K562 (cell line): ENCODE results near the gene ATP5MG. TPM values are rescaled to one million over a fixed set of nuclear protein-coding genes. Genes with fewer than 3 reads are reported as not detected.

Source experiments
- ASH1L ChIP-seq: fragments of 450-650 bp; IDR thresholded peaks from 2 replicates; pipeline ENCODE4 v1.6.1; 2018; ENCODE audit warnings: borderline replicate concordance, mild to moderate bottlenecking, low read depth; ENCODE audit not compliant: partially characterized antibody
- BRF1 ChIP-seq: IDR thresholded peaks from 3 replicates; pipeline ENCODE4 v1.6.1; 2011; ENCODE audit warnings: borderline replicate concordance, mild to moderate bottlenecking; ENCODE audit not compliant: insufficient read length; ENCODE audit errors: extremely low read depth
- COPS2 ChIP-seq: fragments of 450-650 bp; conservative IDR thresholded peaks from 2 replicates; pipeline ENCODE4 v1.6.1; 2016; ENCODE audit warnings: mild to moderate bottlenecking, moderate library complexity
- DNMT1 ChIP-seq: fragments of 450-650 bp; IDR thresholded peaks from 2 replicates; pipeline ENCODE4 v1.6.1; 2016; ENCODE audit warnings: antibody characterized with exemption, mild to moderate bottlenecking
- ELF1 ChIP-seq: fragments of 200-800 bp; sonication (Bioruptor generic); IDR thresholded peaks from 2 replicates; pipeline ENCODE4 v1.6.1; 2016; ENCODE audit warnings: missing genetic modification characterization, missing compliant biosample characterization
- NUFIP1 ChIP-seq: fragments of 450-650 bp; IDR thresholded peaks from 2 replicates; pipeline ENCODE4 v1.6.1; 2018; ENCODE audit not compliant: partially characterized antibody
- PHF20 ChIP-seq: fragments of 450-650 bp; IDR thresholded peaks from 2 replicates; pipeline ENCODE4 v1.6.1; 2018; ENCODE audit not compliant: partially characterized antibody
- POLR2AphosphoS2 ChIP-seq: IDR thresholded peaks from 2 replicates; pipeline ENCODE4 v1.6.1; 2012; ENCODE audit warnings: low read length, improper control_type of control experiment
- PPARD ChIP-seq: fragments of 250-450 bp; sonication (Bioruptor Pico); IDR thresholded peaks from 2 replicates; pipeline ENCODE4 v1.8.0; 2022; ENCODE audit warnings: inconsistent platforms, mild to moderate bottlenecking, moderate library complexity
- SLC30A9 ChIP-seq: fragments of 250-450 bp; sonication (Bioruptor Pico); IDR thresholded peaks from 2 replicates; pipeline ENCODE4 v1.8.0; 2022; ENCODE audit warnings: mild to moderate bottlenecking, moderate library complexity
- SP2 ChIP-seq: IDR thresholded peaks from 2 replicates; pipeline ENCODE4 v1.6.1; 2011; ENCODE audit warnings: mild to moderate bottlenecking, low read depth, low read length, moderate library complexity; ENCODE audit not compliant: poor library complexity, severe bottlenecking; ENCODE audit errors: extremely low read depth
- TAF7 ChIP-seq: fragments of 450-650 bp; IDR thresholded peaks from 2 replicates; pipeline ENCODE4 v1.6.1; 2016; ENCODE audit warnings: missing genetic modification characterization, missing compliant biosample characterization
- THRAP3 ChIP-seq: fragments of 450-650 bp; IDR thresholded peaks from 2 replicates; pipeline ENCODE4 v1.6.1; 2016; ENCODE audit warnings: mild to moderate bottlenecking, inconsistent platforms, borderline replicate concordance
- ZNF146 ChIP-seq: IDR thresholded peaks from one replicate; pipeline ENCODE4 v1.6.1; 2018; ENCODE audit warnings: missing compliant biosample characterization; ENCODE audit not compliant: unreplicated experiment
- ZNF3 ChIP-seq: fragments of 250-450 bp; sonication (Bioruptor Pico); IDR thresholded peaks from 2 replicates; pipeline ENCODE4 v1.5.0; 2021; ENCODE audit warnings: mild to moderate bottlenecking, moderate library complexity
- polyA plus RNA-seq, 8 experiments: library from polyadenylated mRNA; depleted of rRNA in 4 of 8; stranded (reverse) in 5 of 8; unstranded in 3 of 8; fragments of >200 nt; fragmentation: Nextera tagmentation in 2 of 8; fragmentation: Illumina TruSeq in 1 of 8; extraction: Ambion mirVana in 2 of 8; extraction: Trizol in 1 of 8; gene quantifications; 2 replicates each; pipeline versions ENCODE4 v1.2.1 to v1.2.3, GENCODE V29; 2011 to 2014; ENCODE audit warnings: inconsistent platforms in 1 of 8, missing spikeins in 1 of 8
- total RNA-seq, 7 experiments: library from RNA; depleted of rRNA in 6 of 7; stranded (reverse); fragments of >200 nt in 6 of 7; fragmentation: Illumina TruSeq in 2 of 7; extraction: Trizol in 2 of 7; gene quantifications; 2 replicates each; pipeline versions ENCODE4 v1.2.1 to v1.2.3, GENCODE V29; 2011 to 2021; ENCODE audit warnings: low replicate concordance in 1 of 7
- TF ChIP-seq, protein P1 (sequence below): sonication (generic); formaldehyde crosslinking; IDR thresholded peaks from 2 replicates; pipeline ENCODE4 v1.8.1; 2023; ENCODE audit warnings: mild to moderate bottlenecking, missing genetic modification reagents, moderate library complexity
- TF ChIP-seq, protein P2 (sequence below): fragments of 450-650 bp; IDR thresholded peaks from 2 replicates; pipeline ENCODE4 v1.6.1; 2016; ENCODE audit warnings: missing biosample characterization, missing genetic modification characterization
- TF ChIP-seq, protein P3 (sequence below): fragments of 450-650 bp; IDR thresholded peaks from 2 replicates; pipeline ENCODE4 v1.6.1; 2016; ENCODE audit warnings: low read depth, mild to moderate bottlenecking, moderate library complexity
- TF ChIP-seq, protein P4 (sequence below), 3 experiments: fragments of 200-800 bp in 1 of 3; fragments of 250-450 bp in 1 of 3; fragments of 450-650 bp in 1 of 3; sonication (Bioruptor Pico) in 1 of 3; sonication (Bioruptor generic) in 1 of 3; formaldehyde crosslinking in 1 of 3; IDR thresholded peaks; 2 replicates each; pipeline versions ENCODE4 v1.6.1 to v1.8.0; 2016 to 2022; ENCODE audit warnings: mild to moderate bottlenecking in 2 of 3, missing genetic modification characterization in 2 of 3, missing compliant biosample characterization in 1 of 3, moderate library complexity in 1 of 3
- TF ChIP-seq, protein P5 (sequence below): fragments of 450-650 bp; formaldehyde crosslinking; IDR thresholded peaks from 2 replicates; pipeline ENCODE4 v1.4.0; 2020; ENCODE audit warnings: mild to moderate bottlenecking, moderate library complexity

ATP5MG gene
- total and polyA plus RNA-seq, 9 of the 15 experiments (the other 6 are each of a cell fraction or from before 2014, with no cell fraction given): 301 to 2,138 (median 434) TPM

DNA sequence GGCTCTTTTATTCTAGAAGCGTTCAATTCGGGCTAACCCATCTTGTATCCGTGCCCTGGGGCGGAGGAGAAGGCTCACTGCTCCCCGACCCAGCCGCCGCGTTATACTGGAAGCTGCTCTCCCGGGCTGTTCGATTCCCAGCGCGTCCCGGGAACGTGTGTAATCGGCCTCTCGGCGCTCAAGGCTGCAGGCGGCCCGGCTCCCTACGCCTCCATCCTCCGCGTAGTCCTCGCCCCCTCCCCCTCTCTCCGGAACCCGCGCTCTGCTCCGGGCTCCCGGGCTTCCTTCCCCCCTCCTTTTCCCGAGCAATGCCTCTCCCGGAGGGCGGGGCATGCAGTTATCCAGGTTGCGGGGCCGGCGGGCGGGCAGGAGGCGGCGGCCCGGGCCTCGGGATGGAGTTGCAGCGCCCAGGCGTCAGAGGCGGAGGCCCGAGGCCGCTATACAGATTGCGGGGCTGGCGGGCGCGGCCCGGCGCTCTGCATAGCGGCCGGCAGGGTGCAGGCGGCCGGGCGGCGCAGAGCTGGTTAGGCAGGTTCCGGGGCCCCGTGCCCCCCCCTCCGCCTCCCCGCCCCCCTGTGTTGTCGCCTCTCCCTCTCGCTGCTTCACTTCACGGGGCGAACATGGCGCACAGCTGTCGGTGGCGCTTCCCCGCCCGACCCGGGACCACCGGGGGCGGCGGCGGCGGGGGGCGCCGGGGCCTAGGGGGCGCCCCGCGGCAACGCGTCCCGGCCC lies 34.7 kb downstream of the ATP5MG start, which contains the start of gene KMT2A (continued):
- TF ChIP-seq, protein P1, sequence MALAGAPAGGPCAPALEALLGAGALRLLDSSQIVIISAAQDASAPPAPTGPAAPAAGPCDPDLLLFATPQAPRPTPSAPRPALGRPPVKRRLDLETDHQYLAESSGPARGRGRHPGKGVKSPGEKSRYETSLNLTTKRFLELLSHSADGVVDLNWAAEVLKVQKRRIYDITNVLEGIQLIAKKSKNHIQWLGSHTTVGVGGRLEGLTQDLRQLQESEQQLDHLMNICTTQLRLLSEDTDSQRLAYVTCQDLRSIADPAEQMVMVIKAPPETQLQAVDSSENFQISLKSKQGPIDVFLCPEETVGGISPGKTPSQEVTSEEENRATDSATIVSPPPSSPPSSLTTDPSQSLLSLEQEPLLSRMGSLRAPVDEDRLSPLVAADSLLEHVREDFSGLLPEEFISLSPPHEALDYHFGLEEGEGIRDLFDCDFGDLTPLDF (CRISPR knock-in tag): peak; percentile 46; the same call in 1 of the 2 replicates
- TF ChIP-seq ASH1L: no peak
- no peak for TF ChIP-seq THRAP3
- TF ChIP-seq ZNF146: no peak
- no peak for TF ChIP-seq ZNF3 (CRISPR knock-in tag)
- TF ChIP-seq, protein P2, sequence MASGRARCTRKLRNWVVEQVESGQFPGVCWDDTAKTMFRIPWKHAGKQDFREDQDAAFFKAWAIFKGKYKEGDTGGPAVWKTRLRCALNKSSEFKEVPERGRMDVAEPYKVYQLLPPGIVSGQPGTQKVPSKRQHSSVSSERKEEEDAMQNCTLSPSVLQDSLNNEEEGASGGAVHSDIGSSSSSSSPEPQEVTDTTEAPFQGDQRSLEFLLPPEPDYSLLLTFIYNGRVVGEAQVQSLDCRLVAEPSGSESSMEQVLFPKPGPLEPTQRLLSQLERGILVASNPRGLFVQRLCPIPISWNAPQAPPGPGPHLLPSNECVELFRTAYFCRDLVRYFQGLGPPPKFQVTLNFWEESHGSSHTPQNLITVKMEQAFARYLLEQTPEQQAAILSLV (tag): no peak
- TF ChIP-seq, protein P3, sequence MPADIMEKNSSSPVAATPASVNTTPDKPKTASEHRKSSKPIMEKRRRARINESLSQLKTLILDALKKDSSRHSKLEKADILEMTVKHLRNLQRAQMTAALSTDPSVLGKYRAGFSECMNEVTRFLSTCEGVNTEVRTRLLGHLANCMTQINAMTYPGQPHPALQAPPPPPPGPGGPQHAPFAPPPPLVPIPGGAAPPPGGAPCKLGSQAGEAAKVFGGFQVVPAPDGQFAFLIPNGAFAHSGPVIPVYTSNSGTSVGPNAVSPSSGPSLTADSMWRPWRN: 0 out of 2 replicates have a peak, but pooled peaks have one; percentile 26
- TF ChIP-seq SP2: no peak
- TF ChIP-seq SLC30A9 (CRISPR knock-in tag): no peak
- no peak for TF ChIP-seq BRF1
- TF ChIP-seq PPARD (CRISPR knock-in tag): no peak
- peak; percentile 78 for TF ChIP-seq ELF1 (tag)
- TF ChIP-seq DNMT1: no peak
- TF ChIP-seq, protein P4, sequence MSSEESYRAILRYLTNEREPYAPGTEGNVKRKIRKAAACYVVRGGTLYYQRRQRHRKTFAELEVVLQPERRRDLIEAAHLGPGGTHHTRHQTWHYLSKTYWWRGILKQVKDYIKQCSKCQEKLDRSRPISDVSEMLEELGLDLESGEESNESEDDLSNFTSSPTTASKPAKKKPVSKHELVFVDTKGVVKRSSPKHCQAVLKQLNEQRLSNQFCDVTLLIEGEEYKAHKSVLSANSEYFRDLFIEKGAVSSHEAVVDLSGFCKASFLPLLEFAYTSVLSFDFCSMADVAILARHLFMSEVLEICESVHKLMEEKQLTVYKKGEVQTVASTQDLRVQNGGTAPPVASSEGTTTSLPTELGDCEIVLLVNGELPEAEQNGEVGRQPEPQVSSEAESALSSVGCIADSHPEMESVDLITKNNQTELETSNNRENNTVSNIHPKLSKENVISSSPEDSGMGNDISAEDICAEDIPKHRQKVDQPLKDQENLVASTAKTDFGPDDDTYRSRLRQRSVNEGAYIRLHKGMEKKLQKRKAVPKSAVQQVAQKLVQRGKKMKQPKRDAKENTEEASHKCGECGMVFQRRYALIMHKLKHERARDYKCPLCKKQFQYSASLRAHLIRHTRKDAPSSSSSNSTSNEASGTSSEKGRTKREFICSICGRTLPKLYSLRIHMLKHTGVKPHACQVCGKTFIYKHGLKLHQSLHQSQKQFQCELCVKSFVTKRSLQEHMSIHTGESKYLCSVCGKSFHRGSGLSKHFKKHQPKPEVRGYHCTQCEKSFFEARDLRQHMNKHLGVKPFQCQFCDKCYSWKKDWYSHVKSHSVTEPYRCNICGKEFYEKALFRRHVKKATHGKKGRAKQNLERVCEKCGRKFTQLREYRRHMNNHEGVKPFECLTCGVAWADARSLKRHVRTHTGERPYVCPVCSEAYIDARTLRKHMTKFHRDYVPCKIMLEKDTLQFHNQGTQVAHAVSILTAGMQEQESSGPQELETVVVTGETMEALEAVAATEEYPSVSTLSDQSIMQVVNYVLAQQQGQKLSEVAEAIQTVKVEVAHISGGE (CRISPR knock-in tag; IDR thresholded peaks at IDR 0.05): peak in 1 of 3 experiments; percentile 76; a peak in 2 of 6 replicates
- no peak for TF ChIP-seq POLR2AphosphoS2
- peak; percentile 47 for TF ChIP-seq PHF20
- no peak for TF ChIP-seq NUFIP1
- TF ChIP-seq, protein P5, sequence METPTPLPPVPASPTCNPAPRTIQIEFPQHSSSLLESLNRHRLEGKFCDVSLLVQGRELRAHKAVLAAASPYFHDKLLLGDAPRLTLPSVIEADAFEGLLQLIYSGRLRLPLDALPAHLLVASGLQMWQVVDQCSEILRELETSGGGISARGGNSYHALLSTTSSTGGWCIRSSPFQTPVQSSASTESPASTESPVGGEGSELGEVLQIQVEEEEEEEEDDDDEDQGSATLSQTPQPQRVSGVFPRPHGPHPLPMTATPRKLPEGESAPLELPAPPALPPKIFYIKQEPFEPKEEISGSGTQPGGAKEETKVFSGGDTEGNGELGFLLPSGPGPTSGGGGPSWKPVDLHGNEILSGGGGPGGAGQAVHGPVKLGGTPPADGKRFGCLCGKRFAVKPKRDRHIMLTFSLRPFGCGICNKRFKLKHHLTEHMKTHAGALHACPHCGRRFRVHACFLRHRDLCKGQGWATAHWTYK (CRISPR knock-in tag): peak; percentile 83
- peak; percentile 65; the same call in 1 of the 2 replicates for TF ChIP-seq TAF7
- no peak for TF ChIP-seq COPS2
